ENCODE data around the gene ZNF518A.

ZNF518A gene

DNA sequence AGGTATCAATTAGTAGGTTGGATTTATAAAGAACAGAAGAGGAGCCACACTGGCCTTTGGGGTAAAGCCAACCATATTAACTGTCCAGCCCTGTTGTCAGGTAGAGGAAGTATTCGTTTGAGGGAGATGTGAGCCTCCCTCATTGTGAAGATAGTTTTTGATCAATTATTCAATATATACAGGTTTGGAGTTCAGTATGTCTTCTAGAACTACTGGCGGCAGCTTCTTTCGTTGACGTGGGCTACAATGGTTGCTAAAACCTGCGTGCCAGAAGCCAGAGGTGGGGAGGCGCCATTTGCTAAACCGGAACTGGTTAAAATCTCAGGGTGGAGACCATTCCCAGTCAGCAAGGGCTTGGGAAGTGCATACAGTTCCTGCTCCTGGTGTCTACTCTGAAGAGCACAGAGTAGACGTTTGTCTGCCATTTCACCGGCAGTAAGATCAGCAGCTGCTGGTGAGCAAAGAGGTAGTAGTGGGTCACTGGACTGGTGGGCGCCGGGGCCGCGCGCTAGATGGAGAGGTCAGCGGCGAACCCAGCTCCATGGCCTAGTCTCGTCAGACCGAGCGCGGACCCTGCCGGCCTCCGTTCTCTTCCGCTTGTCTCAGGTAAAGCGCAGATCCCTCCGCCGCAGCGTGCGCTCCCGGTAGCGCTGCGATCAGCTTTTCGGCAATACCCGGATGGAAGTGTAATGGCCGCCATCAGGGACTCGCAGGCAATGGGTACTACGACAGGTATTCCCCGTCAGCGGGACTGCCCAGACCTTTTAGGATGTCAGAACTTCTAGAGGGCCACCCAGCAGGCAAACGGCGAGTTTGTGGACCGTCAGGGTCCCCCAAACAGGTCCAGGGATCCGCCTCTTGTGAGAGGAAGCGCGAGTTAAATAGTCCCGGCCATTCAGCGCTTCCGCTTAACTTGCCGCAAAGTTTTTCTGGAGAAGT lies at the start of gene ZNF518A:
ZNF518A (plus strand) TSS at position 911 of the 939 bp plus-strand sequence. CDS start 26,026 bp downstream, outside the sequence.
- DNase-seq = peak; percentile 90 to 95

- DNase-seq = no peak
Measured at GRCh38 chr10:96082153-96082552, 47.9 kb upstream of the ZNF518A start.

DNA sequence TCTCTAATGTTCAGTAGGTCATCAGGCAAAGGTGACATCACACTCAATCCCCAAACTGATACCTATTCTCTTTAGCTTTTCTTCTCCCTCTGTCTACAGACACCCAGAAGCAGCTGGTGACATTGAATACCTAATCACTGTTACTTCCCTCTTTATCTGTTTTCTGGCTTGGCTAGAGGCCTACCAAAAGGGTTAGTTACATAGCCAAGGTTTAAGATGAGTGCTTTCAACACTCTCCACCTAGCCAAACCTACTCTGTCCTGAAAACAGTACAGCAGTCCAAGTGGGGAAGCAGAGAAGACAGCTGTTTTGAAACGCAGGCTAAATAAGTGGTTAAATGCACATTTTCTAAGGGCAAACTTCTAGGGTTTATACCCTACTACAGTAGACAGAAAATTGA lies 47.3 kb upstream of the ZNF518A start:
- DNase-seq = no peak

DNA sequence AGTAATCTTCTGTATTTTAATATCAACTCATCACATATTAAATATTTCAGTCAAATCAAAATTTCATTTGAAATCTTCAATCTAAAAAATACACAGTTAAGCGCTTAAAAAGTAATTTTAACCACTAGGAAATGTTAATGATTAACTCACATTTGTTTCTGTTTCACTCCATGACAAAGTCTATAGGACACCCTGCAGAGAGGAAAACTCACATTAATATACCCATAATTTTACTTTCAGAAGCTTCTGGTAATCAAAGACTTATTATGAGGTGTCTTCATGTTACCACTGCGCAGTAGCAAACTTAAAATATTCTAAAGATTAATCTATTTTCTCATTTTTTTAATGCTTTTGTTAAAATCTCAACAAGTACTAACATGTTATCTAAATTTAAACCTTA lies 41.0 kb upstream of the ZNF518A start:
- DNase-seq = no peak

GRCh38 chr10:96089670-96090462 lies 40.2 kb upstream of the ZNF518A start:
- peak; percentile 94 to 95 for DNase-seq

- no peak for DNase-seq
Measured at GRCh38 chr10:96090463-96090800, 39.7 kb upstream of the ZNF518A start.

DNA sequence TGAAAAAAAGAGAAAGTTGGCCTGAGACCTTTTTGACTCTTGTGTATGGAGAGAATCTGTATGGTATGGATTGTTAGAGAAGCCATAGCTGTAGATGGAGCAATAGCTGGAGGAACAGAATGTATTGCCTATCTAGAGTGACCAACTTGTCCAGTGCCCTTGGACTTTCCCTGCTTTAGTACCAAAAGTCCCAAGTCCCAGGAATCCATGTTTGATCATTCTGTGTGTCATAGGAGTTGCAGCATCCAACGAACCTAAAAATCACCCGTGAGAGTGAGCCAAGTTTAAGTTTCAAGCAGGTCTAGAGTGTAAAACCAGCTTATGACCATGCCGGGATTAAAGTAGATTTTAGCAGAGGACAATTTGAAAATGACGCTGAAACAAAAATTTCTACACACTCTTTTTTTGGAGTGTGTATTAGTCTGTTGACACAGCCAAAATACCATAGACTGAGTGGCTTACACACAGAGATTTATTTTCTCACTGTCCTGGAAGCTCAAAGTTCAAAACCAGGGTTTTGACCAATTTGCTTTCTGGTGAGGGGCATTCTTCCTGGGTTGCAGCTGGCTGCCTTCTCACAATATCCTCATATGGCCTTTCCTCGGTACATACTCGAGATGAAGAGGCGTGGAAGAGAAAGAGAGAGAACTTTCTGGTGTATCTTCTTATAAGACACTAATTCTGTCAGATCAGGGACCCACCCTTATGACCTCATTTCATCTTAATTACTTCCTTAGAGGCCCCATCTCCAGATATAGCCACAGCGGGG lies 36.9 kb upstream of the ZNF518A start:
- DNase-seq = no peak

DNA sequence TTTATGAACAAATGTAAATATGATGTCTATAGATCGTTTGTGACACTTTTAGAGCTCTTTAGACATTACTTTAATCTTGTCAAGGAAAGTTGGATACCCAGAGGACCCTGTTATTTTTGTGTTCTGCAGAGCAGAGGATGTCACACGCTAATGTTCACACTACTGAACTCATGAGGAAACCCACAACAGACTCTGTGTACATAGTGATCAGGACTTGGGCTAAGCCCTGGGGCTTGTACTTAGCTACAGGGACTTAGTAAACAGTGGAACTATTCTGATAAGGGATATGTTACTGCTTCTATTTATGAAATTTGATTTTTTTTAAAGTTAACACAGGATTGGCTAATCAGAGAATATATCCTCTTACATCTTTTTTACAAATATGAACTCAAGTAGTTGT lies 36.1 kb upstream of the ZNF518A start:
- no peak for DNase-seq

DNA sequence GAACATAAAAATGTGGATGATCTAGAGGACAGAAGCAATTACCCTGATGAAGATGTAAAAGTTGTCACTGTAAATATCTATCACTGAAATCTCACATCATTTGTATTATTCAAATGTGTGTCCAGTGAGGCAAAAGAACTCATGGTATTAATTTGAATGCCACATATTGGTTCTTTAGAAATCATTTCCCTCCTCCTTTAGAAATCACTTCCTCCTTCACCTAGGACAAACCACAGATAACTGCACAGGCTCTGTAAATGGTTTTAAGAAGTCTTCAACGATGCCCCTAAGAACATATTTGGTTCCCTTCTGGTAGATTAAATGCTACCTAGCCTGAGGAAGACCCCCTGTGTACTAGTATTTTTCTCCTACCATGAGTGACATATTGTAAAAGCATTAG lies 33.1 kb upstream of the ZNF518A start:
- DNase-seq = no peak

DNA sequence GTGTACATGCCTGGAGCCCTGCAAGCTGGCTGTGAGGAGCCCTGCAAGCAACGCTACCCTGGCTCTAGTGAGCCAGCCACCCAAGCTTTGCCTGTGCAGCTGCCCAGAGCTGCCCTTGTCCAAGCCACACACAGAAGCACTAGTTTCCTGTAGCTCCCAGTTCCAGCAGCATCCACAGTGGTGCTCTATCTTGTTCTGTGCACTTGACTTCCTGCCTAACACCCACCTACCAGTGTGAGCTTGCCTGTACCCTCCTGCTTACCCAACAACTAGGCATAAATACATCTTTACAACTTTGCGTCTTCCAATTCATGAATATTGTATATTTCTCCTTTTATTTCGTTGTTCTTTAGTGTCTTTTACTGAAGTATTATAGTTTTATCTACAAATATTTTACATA lies 32.2 kb upstream of the ZNF518A start:
- no peak for DNase-seq

- no peak for DNase-seq
Measured at GRCh38 chr10:96107623-96108038, 22.5 kb upstream of the ZNF518A start.

DNA sequence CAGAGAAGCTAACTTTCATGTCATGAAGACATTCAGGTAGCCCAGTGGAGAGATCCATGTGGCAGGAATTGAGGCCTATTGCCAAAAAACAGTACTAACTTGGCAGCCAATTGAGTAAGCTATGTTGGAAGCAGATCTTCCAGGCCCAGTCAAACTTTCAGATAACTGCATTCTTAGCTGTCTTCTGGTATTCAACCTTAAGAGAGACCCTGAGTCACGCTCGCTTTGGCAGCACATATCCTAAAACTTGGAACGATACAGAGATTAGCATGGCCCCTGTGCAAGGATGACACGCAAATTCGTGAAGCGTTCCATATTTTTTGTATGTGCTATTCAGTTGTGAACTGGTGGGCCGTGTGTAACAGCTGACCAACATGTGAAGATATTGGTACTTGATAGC lies 17.6 kb upstream of the ZNF518A start:
- DNase-seq = no peak

DNA sequence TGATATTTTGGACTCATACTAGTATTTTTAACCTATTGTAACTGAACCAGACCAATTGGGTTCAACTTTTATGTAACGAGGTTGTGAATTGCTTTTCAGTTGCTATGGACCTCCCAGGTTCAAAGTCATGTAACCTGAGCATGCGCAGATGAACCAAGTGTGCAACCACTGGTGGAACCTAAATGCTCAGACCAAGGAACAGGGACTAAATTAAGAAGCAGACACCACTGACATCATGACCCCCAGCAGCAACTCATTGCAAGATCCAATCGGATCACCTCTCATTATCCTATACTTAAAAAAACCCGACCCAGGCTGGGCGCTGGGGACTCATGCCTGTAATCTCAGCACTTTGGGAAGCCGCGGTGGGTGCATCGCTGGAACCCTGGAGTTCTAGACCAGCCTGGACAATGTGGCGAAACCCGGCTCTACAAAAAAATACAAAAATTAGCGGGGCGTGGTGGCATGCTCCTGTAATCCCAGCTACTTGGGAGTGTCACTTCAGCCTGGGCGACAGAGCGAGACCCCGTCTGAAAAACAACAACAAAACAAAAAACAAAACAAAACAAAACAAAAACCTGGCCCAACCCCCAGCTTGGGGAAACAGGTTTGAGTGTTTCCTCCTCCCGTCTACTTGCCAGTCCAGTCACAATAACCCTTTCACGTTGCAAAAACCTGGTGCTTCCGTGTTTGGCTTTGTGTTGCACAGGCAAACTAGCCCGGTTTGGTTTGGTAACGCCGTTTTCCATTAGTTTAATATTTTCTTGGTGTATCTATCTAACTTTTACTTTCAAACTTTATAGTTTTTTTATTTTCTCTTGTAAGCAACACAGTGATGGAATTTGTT lies 11.3 kb upstream of the ZNF518A start:
- no peak for DNase-seq

DNA sequence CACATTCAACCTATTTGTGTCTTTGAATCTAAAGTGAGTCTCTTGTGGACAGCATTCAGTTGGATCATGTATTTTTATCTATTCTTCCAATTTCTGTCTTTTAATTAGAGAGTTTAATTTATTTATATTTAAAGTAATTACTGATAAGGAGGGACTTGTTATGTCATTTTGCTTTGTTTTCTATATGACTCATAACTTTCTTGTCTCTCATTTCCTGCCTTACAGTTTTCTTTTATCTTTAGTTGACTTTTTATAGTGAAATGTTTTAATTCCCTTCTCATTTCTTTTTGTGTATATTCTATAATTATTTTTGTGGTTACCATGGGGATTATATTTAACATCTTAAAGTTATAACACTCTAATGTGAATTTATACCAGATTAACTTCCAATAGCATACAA lies 7.3 kb upstream of the ZNF518A start:
- DNase-seq = no peak

DNA sequence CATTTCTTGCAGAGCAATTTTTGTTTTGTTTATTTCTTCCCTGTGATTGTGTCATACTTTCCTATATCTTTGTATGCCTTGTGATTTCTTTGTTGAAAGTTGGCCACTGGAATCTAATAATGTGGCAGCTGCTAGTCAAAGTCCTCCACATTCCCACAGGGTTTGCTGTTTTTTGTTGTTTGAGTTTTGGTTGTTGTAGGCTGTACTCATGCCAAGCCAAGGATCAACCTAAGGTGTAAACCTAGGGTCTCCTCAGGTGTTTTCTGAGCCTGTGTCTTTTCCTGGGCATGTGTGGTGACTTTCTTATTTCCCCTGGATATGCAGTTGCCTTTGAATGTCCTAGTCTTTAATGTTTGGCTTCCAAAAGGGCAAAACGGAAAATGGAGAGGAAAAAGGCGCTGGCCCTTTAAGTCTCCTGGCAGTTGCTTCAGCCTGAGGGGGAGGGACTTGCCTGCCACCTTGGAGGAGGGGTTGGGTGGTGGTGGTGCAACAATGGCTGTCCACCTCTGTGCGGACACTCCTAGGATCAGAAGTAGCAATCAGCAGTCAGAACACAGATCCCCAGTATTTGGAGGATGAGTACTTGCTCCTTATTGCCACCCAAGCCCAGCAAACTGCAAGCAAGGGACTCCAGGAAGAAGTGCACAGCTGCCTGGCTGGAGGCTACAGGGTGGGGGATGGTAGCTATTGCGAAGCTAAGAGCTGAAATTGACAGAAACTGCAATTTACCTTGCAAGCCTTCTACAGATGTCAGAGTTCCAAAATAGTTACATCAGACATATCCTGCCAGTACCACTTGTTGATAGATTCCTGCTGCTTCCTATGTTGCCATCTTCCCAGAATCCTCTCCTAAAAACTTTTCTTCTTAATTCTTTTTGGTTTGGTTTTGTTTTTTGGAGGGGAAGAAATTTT lies 5.6 kb upstream of the ZNF518A start:
- peak in 1 of 2 donors; percentile 3 for DNase-seq

- DNase-seq = no peak
Measured at GRCh38 chr10:96125142-96125515, 5.0 kb upstream of the ZNF518A start.

DNA sequence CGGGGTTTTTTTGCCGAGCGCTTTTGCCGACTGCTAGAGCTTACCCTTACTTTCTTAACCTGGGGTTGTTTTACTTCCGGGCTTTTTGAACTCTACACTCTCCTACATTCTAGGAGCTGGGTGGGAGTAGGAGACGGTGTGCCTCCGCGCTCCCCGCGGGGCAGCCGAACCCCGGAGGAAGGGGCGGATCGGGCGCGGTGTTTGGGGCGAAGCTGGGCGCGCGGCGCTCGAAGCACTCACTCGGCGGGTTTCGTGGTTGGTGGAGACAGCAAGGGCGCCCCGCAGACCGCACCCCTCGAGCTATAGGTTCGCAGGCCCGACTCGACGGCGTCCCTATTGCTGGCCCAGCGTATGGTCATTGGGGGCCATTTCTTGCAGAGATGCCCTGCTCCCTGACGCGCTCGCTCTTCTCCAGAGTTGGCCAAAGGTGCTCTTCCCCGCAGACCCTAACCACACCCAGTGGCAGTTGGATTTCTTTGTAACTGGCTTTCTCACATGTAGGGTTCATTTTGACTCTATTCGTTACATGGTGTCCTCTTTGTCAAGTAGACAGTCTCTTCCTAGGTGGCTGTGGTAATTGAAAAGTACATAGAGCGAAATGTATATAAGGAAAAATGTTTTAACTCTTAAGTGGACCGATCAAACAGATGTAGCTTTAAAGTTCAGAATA lies 364 bp downstream of the ZNF518A start:
- DNase-seq = peak in 1 of 2 donors; percentile 77

GRCh38 chr10:96131621-96132020 lies 1.5 kb downstream of the ZNF518A start:
- DNase-seq = no peak

GRCh38 chr10:96133135-96133534 lies 3.0 kb downstream of the ZNF518A start:
- no peak for DNase-seq

- DNase-seq = no peak
Measured at GRCh38 chr10:96136810-96137209, 6.7 kb downstream of the ZNF518A start.

DNA sequence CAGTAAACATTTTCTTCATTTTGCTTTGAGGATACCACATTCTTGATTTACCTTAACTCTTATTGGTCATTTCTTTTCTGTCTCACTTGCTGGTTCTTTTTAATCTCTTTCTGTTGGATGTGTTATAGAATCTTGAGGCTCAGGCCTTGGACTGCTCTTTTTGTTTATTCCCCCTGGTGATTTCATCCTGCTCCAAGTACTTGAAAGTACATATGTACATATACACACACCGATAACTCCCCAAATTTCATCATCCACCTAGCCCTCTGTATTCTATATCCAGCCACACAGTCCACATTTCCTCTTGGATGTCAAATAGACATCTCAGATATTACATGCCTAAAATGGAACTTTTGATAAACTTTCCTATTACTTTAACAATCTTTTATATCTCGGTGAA lies 7.5 kb downstream of the ZNF518A start:
- no peak for DNase-seq

Measured in CD4-positive, alpha-beta T cell treated with Interferon alpha-2 for 1 hour (primary cell).